ENCODE results near the gene KCNJ9. TPM values are rescaled to one million over a fixed set of nuclear protein-coding genes. Genes with fewer than 3 reads are reported as not detected.
A peak's percentile ranks its signal among the peaks of the same experiment; 100 is the strongest.
"Not testable (repeated sequence)": the region's sequence is repeated elsewhere in the genome, so short reads cannot be mapped to it uniquely, and the experiment has no call there.

The KCNJ9 gene
- polyA plus RNA-seq, 4 donors: 0.04 to 0.19 TPM; not detected in 2

DNA sequence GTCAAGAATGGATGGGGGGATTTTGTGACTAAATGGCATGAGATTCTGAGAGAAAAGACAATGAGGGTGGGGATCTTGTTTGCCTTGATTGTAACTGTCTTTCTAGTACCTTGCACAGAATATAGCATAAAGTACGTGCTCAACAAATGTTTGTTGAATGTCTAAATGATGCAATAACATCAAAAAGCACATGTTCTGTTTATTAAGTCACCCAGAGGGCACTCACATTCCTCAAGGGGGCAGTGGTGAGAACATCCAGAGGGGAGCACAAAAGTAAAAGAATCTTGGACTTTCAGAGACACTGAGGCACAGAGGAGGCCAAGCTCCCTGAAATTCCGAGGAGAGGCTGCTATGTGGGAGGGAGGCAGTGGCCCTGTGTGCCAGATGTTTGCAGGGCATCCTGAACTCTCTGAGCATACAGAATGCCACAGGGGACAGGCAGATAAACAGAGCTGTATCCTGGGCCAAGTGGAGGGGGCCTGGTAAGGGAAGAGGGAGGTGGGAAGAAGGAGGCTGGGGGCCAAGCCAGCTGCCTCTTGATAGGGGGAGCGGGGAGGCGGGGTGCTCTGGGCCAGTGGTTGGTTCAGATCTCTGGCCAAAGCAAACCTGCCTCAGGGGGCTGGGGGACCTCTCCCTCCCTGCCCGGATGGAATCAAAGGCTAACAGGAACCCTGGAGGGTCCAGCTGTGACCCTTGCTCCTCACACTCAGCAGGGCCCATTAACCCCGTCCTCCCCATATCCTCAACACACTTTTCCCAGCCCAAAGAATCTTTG is 27.7 kb downstream of the KCNJ9 start:
- peak in 1 of 2 donors; percentile 28 for DNase-seq
- FAIRE-seq: no peak

GRCh38 chr1:160109686-160110085 is 28.3 kb downstream of the KCNJ9 start:
- 34 to 62% (median 44%) methylated on average over 4 of the region's 4 CpGs for WGBS, 3 donors
- H3K4me1 ChIP-seq (ENCODE audit: control insufficient read depth in 3 of 3, insufficient read depth in 2 of 3, low read depth in 1 of 3, low read length in 2 of 3): no peaks in the 10 kb centered on the region
- H3K9me3 ChIP-seq (ENCODE audit: control insufficient read depth in 2 of 2, insufficient read depth in 1 of 2, low read depth in 1 of 2, low read length in 1 of 2): no peaks in the 10 kb centered on the region
- H3K27ac ChIP-seq (ENCODE audit: low read depth in 1 of 3, low read length in 2 of 3): no peak overlapping the region
- H3K27me3 ChIP-seq (ENCODE audit: control insufficient read depth in 3 of 3, insufficient read depth in 3 of 3, low read length in 3 of 3): peaks cover 0 to 3% (median 0%) of the 10 kb centered on the region in 3 donors
- no peak overlapping the region for H3K4me3 ChIP-seq (ENCODE audit: low read depth in 1 of 3, low read length in 3 of 3)
- DNase-seq: no peak
- FAIRE-seq: no peak
- no peaks in the 10 kb centered on the region for H3K36me3 ChIP-seq (ENCODE audit: control insufficient read depth in 3 of 3, insufficient read depth in 2 of 3, low read depth in 1 of 3, low read length in 3 of 3)

More for the DNA sequence above, 27.7 kb downstream of the KCNJ9 start:
- H3K4me1 ChIP-seq (ENCODE audit: control insufficient read depth in 3 of 3, insufficient read depth in 2 of 3, low read depth in 1 of 3, low read length in 2 of 3): peaks cover 0 to 3% (median 0%) of the 10 kb centered on the region in 3 donors
- H3K9me3 ChIP-seq (ENCODE audit: control insufficient read depth in 2 of 2, insufficient read depth in 1 of 2, low read depth in 1 of 2, low read length in 1 of 2): no peaks in the 10 kb centered on the region
- H3K27me3 ChIP-seq (ENCODE audit: control insufficient read depth in 3 of 3, insufficient read depth in 3 of 3, low read length in 3 of 3): peaks cover 0 to 3% (median 0%) of the 10 kb centered on the region in 3 donors
- H3K36me3 ChIP-seq (ENCODE audit: control insufficient read depth in 3 of 3, insufficient read depth in 2 of 3, low read depth in 1 of 3, low read length in 3 of 3): no peaks in the 10 kb centered on the region
- no peak overlapping the region for H3K27ac ChIP-seq (ENCODE audit: low read depth in 1 of 3, low read length in 2 of 3)
- no peak overlapping the region for H3K4me3 ChIP-seq (ENCODE audit: low read depth in 1 of 3, low read length in 3 of 3)
- 19 to 39% (median 21%) methylated on average over 5 to 6 of the region's 6 CpGs for WGBS, 3 donors

- H3K27ac ChIP-seq (ENCODE audit: low read depth in 1 of 3, low read length in 2 of 3); FAIRE-seq; H3K9me3 ChIP-seq (ENCODE audit: control insufficient read depth in 2 of 2, insufficient read depth in 1 of 2, low read depth in 1 of 2, low read length in 1 of 2); H3K36me3 ChIP-seq (ENCODE audit: control insufficient read depth in 3 of 3, insufficient read depth in 2 of 3, low read depth in 1 of 3, low read length in 3 of 3); DNase-seq; H3K4me1 ChIP-seq (ENCODE audit: control insufficient read depth in 3 of 3, insufficient read depth in 2 of 3, low read depth in 1 of 3, low read length in 2 of 3); H3K4me3 ChIP-seq (ENCODE audit: low read depth in 1 of 3, low read length in 3 of 3): not testable (repeated sequence)
- peaks cover 0 to 15% (median 3%) of the 10 kb centered on the region in 3 donors for H3K27me3 ChIP-seq (ENCODE audit: control insufficient read depth in 3 of 3, insufficient read depth in 3 of 3, low read length in 3 of 3)
- WGBS, 3 donors: 90 to 96% (median 92%) methylated on average over 10 of the region's 10 CpGs
Observed at GRCh38 chr1:160111462-160111861, 30.1 kb downstream of the KCNJ9 start.

DNA sequence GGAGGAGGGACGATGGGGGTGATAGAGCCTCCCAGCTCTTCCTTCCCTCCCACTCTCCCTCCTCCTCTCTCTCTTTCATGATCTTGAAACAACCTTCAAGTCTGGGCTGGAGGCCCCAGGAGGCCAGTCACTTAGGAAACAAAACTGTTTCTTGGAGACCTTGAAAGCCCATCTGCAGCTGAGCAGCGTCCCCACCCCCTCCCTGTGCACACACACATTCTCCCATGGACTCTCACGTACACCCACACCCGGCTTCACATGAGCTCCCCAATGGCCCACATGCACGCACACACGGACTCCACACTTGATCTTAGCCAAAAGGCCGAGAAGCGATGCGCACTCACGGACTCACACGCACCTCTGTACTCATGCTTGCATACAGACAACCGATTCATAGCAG is 31.0 kb downstream of the KCNJ9 start:
- FAIRE-seq (no peak), DNase-seq (no peak)
- 76 to 80% (median 79%) methylated on average over 12 of the region's 12 CpGs for WGBS, 3 donors
- Histone ChIP-seq H3K4me1 (ENCODE audit: control insufficient read depth in 3 of 3, insufficient read depth in 2 of 3, low read depth in 1 of 3, low read length in 2 of 3) (peaks cover 0 to 5% (median 0%) of the 10 kb centered on the region in 3 donors), H3K9me3 (ENCODE audit: control insufficient read depth in 2 of 2, insufficient read depth in 1 of 2, low read depth in 1 of 2, low read length in 1 of 2) (no peaks in the 10 kb centered on the region), H3K4me3 (ENCODE audit: low read depth in 1 of 3, low read length in 3 of 3) (no peak overlapping the region), H3K27me3 (ENCODE audit: control insufficient read depth in 3 of 3, insufficient read depth in 3 of 3, low read length in 3 of 3) (peaks cover 0 to 22% (median 3%) of the 10 kb centered on the region in 3 donors), H3K36me3 (ENCODE audit: control insufficient read depth in 3 of 3, insufficient read depth in 2 of 3, low read depth in 1 of 3, low read length in 3 of 3) (no peaks in the 10 kb centered on the region), H3K27ac (ENCODE audit: low read depth in 1 of 3, low read length in 2 of 3) (no peak overlapping the region)

GRCh38 chr1:160113407-160113806 is 32.1 kb downstream of the KCNJ9 start:
- Histone ChIP-seq H3K36me3 (ENCODE audit: control insufficient read depth in 3 of 3, insufficient read depth in 2 of 3, low read depth in 1 of 3, low read length in 3 of 3) (no peaks in the 10 kb centered on the region), H3K27me3 (ENCODE audit: control insufficient read depth in 3 of 3, insufficient read depth in 3 of 3, low read length in 3 of 3) (peaks cover 0 to 32% (median 3%) of the 10 kb centered on the region in 3 donors), H3K9me3 (ENCODE audit: control insufficient read depth in 2 of 2, insufficient read depth in 1 of 2, low read depth in 1 of 2, low read length in 1 of 2) (no peaks in the 10 kb centered on the region), H3K4me3 (ENCODE audit: low read depth in 1 of 3, low read length in 3 of 3) (no peak overlapping the region), H3K4me1 (ENCODE audit: control insufficient read depth in 3 of 3, insufficient read depth in 2 of 3, low read depth in 1 of 3, low read length in 2 of 3) (peaks cover 0 to 5% (median 0%) of the 10 kb centered on the region in 3 donors), H3K27ac (ENCODE audit: low read depth in 1 of 3, low read length in 2 of 3) (no peak overlapping the region)
- DNase-seq: no peak
- no peak for FAIRE-seq
- 80 to 87% (median 86%) methylated on average over 8 of the region's 8 CpGs for WGBS, 3 donors

DNA sequence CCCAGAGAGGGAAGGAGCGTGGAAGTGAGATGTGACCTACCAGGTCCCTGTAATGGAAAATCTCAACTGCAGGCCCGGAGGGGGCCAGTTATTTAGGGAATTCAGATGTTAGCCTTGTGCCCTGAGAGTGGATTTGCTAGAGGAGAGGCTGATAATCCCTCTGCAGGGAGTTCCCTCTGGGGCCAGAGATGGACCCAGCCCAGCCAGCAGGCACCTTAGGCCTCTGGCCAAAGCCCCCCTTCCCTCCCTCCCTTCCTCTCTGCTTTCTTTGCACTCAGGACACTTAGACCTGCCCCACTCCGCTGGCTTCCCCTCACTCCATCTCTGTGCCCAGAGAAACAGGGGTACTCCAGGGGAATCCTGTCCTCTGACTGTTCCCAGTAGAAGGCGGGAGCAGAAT is 32.7 kb downstream of the KCNJ9 start:
- Histone ChIP-seq H3K27ac (ENCODE audit: low read depth in 1 of 3, low read length in 2 of 3) (no peak overlapping the region), H3K27me3 (ENCODE audit: control insufficient read depth in 3 of 3, insufficient read depth in 3 of 3, low read length in 3 of 3) (peaks cover 0 to 34% (median 3%) of the 10 kb centered on the region in 3 donors), H3K4me3 (ENCODE audit: low read depth in 1 of 3, low read length in 3 of 3) (no peak overlapping the region), H3K9me3 (ENCODE audit: control insufficient read depth in 2 of 2, insufficient read depth in 1 of 2, low read depth in 1 of 2, low read length in 1 of 2) (no peaks in the 10 kb centered on the region), H3K4me1 (ENCODE audit: control insufficient read depth in 3 of 3, insufficient read depth in 2 of 3, low read depth in 1 of 3, low read length in 2 of 3) (peaks cover 0 to 5% (median 0%) of the 10 kb centered on the region in 3 donors), H3K36me3 (ENCODE audit: control insufficient read depth in 3 of 3, insufficient read depth in 2 of 3, low read depth in 1 of 3, low read length in 3 of 3) (no peaks in the 10 kb centered on the region)
- DNase-seq: no peak
- FAIRE-seq: no peak
- 68 to 85% (median 81%) methylated on average over 4 of the region's 4 CpGs for WGBS, 3 donors

GRCh38 chr1:160115545-160116282 is 34.4 kb downstream of the KCNJ9 start, which contains the start of gene ATP1A2:
Gene ATP1A2 (plus strand): TSS chr1:160115759. CDS start chr1:160115862, 103 bp downstream.
- no peaks in the 10 kb centered on the region for H3K9me3 ChIP-seq (ENCODE audit: control insufficient read depth in 2 of 2, insufficient read depth in 1 of 2, low read depth in 1 of 2, low read length in 1 of 2)
- H3K4me1 ChIP-seq (ENCODE audit: control insufficient read depth in 3 of 3, insufficient read depth in 2 of 3, low read depth in 1 of 3, low read length in 2 of 3): peaks cover 0 to 5% (median 0%) of the 10 kb centered on the region in 3 donors
- WGBS, 3 donors: 38 to 46% (median 41%) methylated on average over 16 of the region's 16 CpGs
- H3K27me3 ChIP-seq (ENCODE audit: control insufficient read depth in 3 of 3, insufficient read depth in 3 of 3, low read length in 3 of 3): peaks cover 0 to 35% (median 0%) of the 10 kb centered on the region in 3 donors
- H3K27ac ChIP-seq (ENCODE audit: low read depth in 1 of 3, low read length in 2 of 3): peak within 1 kb of the TSS in 1 of 3 donors; percentile 36
- H3K4me3 ChIP-seq (ENCODE audit: low read depth in 1 of 3, low read length in 3 of 3): no peak within 1 kb of the TSS
- DNase-seq (no peak), FAIRE-seq (no peak)
- no peaks in the 10 kb centered on the region for H3K36me3 ChIP-seq (ENCODE audit: control insufficient read depth in 3 of 3, insufficient read depth in 2 of 3, low read depth in 1 of 3, low read length in 3 of 3)

DNA sequence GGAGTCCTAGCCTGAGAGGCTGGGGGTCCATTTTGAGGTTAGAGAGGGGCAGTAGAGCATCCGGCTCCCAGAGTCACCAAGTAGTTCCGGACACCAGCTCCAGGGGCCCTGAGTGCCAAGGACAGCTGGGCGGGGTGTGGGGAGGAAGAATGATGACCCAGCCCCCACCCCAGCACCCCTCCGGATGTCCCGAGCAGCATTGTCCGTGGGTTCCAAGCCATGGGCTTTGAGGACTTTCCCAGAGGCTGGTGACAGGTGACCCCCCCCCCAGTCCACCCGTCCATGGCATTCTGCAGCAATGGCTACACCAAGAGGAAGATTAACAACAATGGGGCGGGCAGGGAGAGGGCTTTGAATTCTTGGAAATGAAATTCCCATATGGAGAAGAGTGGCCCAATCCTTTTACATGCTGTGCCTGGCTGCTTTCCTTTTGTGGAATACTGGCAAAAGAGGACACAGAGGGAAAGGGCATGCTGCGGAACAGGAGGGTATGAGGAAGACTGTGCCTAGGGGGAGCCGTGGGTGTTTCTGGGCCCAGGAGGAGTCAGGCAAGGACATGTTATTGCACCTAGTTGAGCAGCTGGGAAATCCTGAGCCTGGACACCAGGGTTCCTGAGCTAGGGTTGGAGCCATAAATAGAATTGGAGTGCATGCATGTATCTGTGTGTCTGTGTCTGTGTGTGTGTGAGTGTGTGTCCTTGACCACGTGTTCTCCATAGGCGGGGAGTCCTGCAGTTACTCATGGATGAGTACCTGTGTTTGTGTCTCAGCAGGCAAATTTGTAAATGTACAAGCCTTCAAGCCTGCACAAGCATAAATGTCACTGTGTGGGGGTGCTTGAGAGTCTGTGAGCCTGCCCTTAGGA is 35.2 kb downstream of the KCNJ9 start:
- Histone ChIP-seq H3K4me3 (ENCODE audit: low read depth in 1 of 3, low read length in 3 of 3) (no peak overlapping the region), H3K27ac (ENCODE audit: low read depth in 1 of 3, low read length in 2 of 3) (peak overlapping the region in 1 of 3 donors; percentile 36), H3K36me3 (ENCODE audit: control insufficient read depth in 3 of 3, insufficient read depth in 2 of 3, low read depth in 1 of 3, low read length in 3 of 3) (no peaks in the 10 kb centered on the region), H3K4me1 (ENCODE audit: control insufficient read depth in 3 of 3, insufficient read depth in 2 of 3, low read depth in 1 of 3, low read length in 2 of 3) (peaks cover 0 to 5% (median 0%) of the 10 kb centered on the region in 3 donors), H3K9me3 (ENCODE audit: control insufficient read depth in 2 of 2, insufficient read depth in 1 of 2, low read depth in 1 of 2, low read length in 1 of 2) (no peaks in the 10 kb centered on the region), H3K27me3 (ENCODE audit: control insufficient read depth in 3 of 3, insufficient read depth in 3 of 3, low read length in 3 of 3) (peaks cover 0 to 35% (median 0%) of the 10 kb centered on the region in 3 donors)
- 57 to 64% (median 57%) methylated on average over 12 of the region's 12 CpGs for WGBS, 3 donors
- DNase-seq (no peak), FAIRE-seq (no peak)

All from small intestine (tissue), 7 donors.